Mesenchymal stem cell (in vitro differentiated cells and primary cell): ENCODE results near the gene EGR1.

Experiments
- DNase-seq: peaks from one replicate; pipeline ENCODE4 v3.0.0-alpha.2; 2013
- H2AFZ ChIP-seq: one replicate; pipeline ENCODE4 v1.6.1; 2013; ENCODE audit warnings: low read depth, mild to moderate bottlenecking, control low read depth, inconsistent platforms, low read length, moderate library complexity
- H2AK5ac ChIP-seq: 2 replicates; pipeline ENCODE4 v1.6.1; 2013; ENCODE audit warnings: low read length, moderate library complexity, mild to moderate bottlenecking, inconsistent platforms; ENCODE audit not compliant: severe bottlenecking
- H2BK120ac ChIP-seq: one replicate; pipeline ENCODE4 v1.6.1; 2013; ENCODE audit warnings: low read depth, mild to moderate bottlenecking, inconsistent platforms, low read length, moderate library complexity
- H2BK12ac ChIP-seq, 2 experiments: one replicate each; pipeline ENCODE4 v1.6.1; 2013; ENCODE audit warnings: inconsistent platforms in 2 of 2, low read length in 2 of 2, mild to moderate bottlenecking in 2 of 2, moderate library complexity in 2 of 2, control low read depth in 1 of 2
- H2BK15ac ChIP-seq: one replicate; pipeline ENCODE4 v1.6.1; 2013; ENCODE audit warnings: mild to moderate bottlenecking, low read depth, inconsistent platforms; ENCODE audit not compliant: poor library complexity, severe bottlenecking
- H2BK5ac ChIP-seq: 2 replicates; pipeline ENCODE4 v1.6.1; 2013; ENCODE audit warnings: low read depth, mild to moderate bottlenecking, low read length, control low read depth, inconsistent platforms; ENCODE audit not compliant: poor library complexity, severe bottlenecking
- H3K14ac ChIP-seq, 2 experiments: one replicate each; pipeline ENCODE4 v1.6.1; 2013; ENCODE audit warnings: inconsistent platforms in 2 of 2, low read length in 2 of 2, control low read depth in 1 of 2, mild to moderate bottlenecking in 1 of 2, moderate library complexity in 1 of 2
- H3K18ac ChIP-seq, 2 experiments: one replicate each; pipeline ENCODE4 v1.6.1; 2013; ENCODE audit warnings: inconsistent platforms in 2 of 2, low read length in 2 of 2, control low read depth in 1 of 2, low read depth in 1 of 2, mild to moderate bottlenecking in 1 of 2
- H3K23ac ChIP-seq, 2 experiments: one replicate each; pipeline ENCODE4 v1.6.1; 2013; ENCODE audit warnings: inconsistent platforms in 2 of 2, low read length in 2 of 2, mild to moderate bottlenecking in 2 of 2, moderate library complexity in 2 of 2, control low read depth in 1 of 2
- H3K27ac ChIP-seq: 2 replicates; pipeline ENCODE4 v1.5.1; 2013; ENCODE audit warnings: mild to moderate bottlenecking, moderate library complexity, low read length, control low read depth, inconsistent platforms; ENCODE audit not compliant: poor library complexity, severe bottlenecking
- H3K27me3 ChIP-seq, 2 experiments: 2 replicates each; pipeline versions ENCODE4 v1.6.1 to v1.7.0; 2013; ENCODE audit warnings: low read length in 2 of 2, mild to moderate bottlenecking in 2 of 2, moderate library complexity in 2 of 2, control low read depth in 1 of 2, inconsistent platforms in 1 of 2; ENCODE audit not compliant: control insufficient read depth in 1 of 2, insufficient read depth in 1 of 2
- H3K36me3 ChIP-seq, 2 experiments: 2 replicates each; pipeline versions ENCODE4 v1.6.1 to v1.7.0; 2013; ENCODE audit warnings: low read length in 2 of 2, control low read depth in 1 of 2, inconsistent platforms in 1 of 2, low read depth in 1 of 2, mild to moderate bottlenecking in 1 of 2; ENCODE audit not compliant: insufficient read depth in 2 of 2, control insufficient read depth in 1 of 2
- H3K4ac ChIP-seq, 2 experiments: one replicate each; pipeline ENCODE4 v1.6.1; 2013; ENCODE audit warnings: inconsistent platforms in 2 of 2, low read length in 2 of 2, mild to moderate bottlenecking in 2 of 2, moderate library complexity in 2 of 2, control low read depth in 1 of 2, low read depth in 1 of 2
- H3K4me1 ChIP-seq: 2 replicates; pipeline ENCODE4 v1.6.1; 2013; ENCODE audit warnings: low read depth, low read length, control low read depth; ENCODE audit not compliant: control insufficient read depth, insufficient read depth
- H3K4me2 ChIP-seq: 2 replicates; pipeline ENCODE4 v1.6.1; 2013; ENCODE audit warnings: low read length, mild to moderate bottlenecking, inconsistent platforms; ENCODE audit not compliant: poor library complexity, severe bottlenecking
- H3K4me3 ChIP-seq, 2 experiments: 2 replicates each; pipeline versions ENCODE4 v1.5.1 to v1.7.0; 2013; ENCODE audit warnings: low read length in 2 of 2, mild to moderate bottlenecking in 2 of 2, control low read depth in 1 of 2, low read depth in 1 of 2; ENCODE audit not compliant: insufficient read depth in 1 of 2
- H3K79me1 ChIP-seq: replicated peaks from 2 replicates; pipeline ENCODE4 v1.6.1; 2013; ENCODE audit warnings: mild to moderate bottlenecking, control low read depth, low read length, inconsistent platforms; ENCODE audit not compliant: poor library complexity, severe bottlenecking
- H3K9ac ChIP-seq: 2 replicates; pipeline ENCODE4 v1.7.0; 2013; ENCODE audit warnings: mild to moderate bottlenecking, low read length, moderate library complexity
- H3K9me3 ChIP-seq: 2 replicates; pipeline ENCODE4 v1.7.0; 2013; ENCODE audit warnings: mild to moderate bottlenecking, low read length; ENCODE audit not compliant: control insufficient read depth
- H4K8ac ChIP-seq: one replicate; pipeline ENCODE4 v1.6.1; 2013; ENCODE audit warnings: inconsistent platforms, mild to moderate bottlenecking, low read length, moderate library complexity
- H4K91ac ChIP-seq: one replicate; pipeline ENCODE4 v1.6.1; 2013; ENCODE audit warnings: mild to moderate bottlenecking, low read length, inconsistent platforms
- WGBS: methylation state at CpG from one replicate; pipeline ENCODE4 v1.1.7; 2013; ENCODE audit warnings: mixed read lengths; 5-methylcytosine and 5-hydroxymethylcytosine counted together

The EGR1 gene

DNA sequence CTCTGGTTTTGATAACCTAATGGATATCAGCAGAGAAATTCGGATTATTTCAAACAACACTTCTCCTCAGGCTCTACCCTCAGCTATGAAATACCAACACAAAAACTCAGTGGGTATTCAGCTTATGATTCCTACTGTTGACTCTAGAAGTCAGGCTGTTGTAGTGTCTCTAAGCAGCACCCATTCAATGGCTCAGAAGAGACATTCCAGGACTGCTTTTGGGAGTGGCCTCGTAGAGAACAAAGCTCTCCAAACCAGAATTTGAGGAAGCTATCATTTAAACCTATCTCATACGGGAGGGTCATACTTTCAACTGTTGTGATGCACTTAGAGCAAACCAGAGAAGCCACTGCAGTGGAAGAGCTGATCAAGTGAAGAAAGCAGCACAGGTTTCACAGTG is 43.7 kb downstream of the EGR1 start:
- H3K4me2 ChIP-seq = no peak overlapping the region
- no peak overlapping the region for H4K91ac ChIP-seq
- H3K9ac ChIP-seq = no peak overlapping the region
- no peak overlapping the region for H3K4ac ChIP-seq
- H2BK120ac ChIP-seq = no peak overlapping the region
- H3K9me3 ChIP-seq = no peaks in the 10 kb centered on the region
- no peak overlapping the region for H4K8ac ChIP-seq
- H3K79me1 ChIP-seq = peaks cover 15% of the 10 kb centered on the region
- H3K4me3 ChIP-seq = no peak overlapping the region
- H2AFZ ChIP-seq = no peak overlapping the region
- no peaks in the 10 kb centered on the region for H3K27me3 ChIP-seq
- no peak overlapping the region for H2BK15ac ChIP-seq
- no peak overlapping the region for H2BK12ac ChIP-seq
- H3K27ac ChIP-seq = no peak overlapping the region
- H2AK5ac ChIP-seq = no peak overlapping the region
- peaks cover 30 to 84% of the 10 kb centered on the region in 2 experiments for H3K36me3 ChIP-seq
- no peak overlapping the region for H3K18ac ChIP-seq
- H3K14ac ChIP-seq = no peak overlapping the region
- DNase-seq = no peak
- no peaks in the 10 kb centered on the region for H3K4me1 ChIP-seq
- H2BK5ac ChIP-seq = no peak overlapping the region
- no peak overlapping the region for H3K23ac ChIP-seq
- 92% methylated on average over 2 of the region's 3 CpGs for WGBS

DNA sequence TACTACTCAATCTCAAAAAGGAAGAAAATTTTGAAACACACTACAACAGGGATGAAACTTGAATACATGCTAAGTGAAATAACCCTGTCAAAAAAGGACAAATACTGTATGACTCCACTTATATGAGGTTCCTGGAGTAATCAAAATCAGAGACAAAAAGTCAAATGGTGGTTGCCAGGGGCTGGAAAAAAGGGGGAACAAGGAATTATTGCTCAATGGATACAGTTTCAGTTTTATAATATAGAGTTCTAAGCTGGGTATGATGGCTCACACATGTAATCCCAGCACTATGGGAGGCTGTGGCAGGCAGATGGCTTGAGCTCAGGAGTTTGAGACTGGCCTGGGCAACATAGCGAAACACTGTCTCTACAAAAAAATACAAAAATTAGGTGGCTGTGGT is 48.7 kb downstream of the EGR1 start:
- no peak overlapping the region for H2BK15ac ChIP-seq
- no peak overlapping the region for H4K91ac ChIP-seq
- no peak overlapping the region for H4K8ac ChIP-seq
- no peak overlapping the region for H2BK120ac ChIP-seq
- no peak overlapping the region for H3K14ac ChIP-seq
- H3K23ac ChIP-seq = no peak overlapping the region
- no peak for DNase-seq
- H3K4me3 ChIP-seq = no peak overlapping the region
- peaks cover 28% of the 10 kb centered on the region for H3K79me1 ChIP-seq
- no peaks in the 10 kb centered on the region for H3K4me1 ChIP-seq
- H3K9me3 ChIP-seq = no peaks in the 10 kb centered on the region
- H2BK5ac ChIP-seq = no peak overlapping the region
- WGBS = 100% methylated on average over 1 of the region's 1 CpG
- H2AK5ac ChIP-seq = no peak overlapping the region
- H3K4ac ChIP-seq = no peak overlapping the region
- H2AFZ ChIP-seq = no peak overlapping the region
- H3K4me2 ChIP-seq = no peak overlapping the region
- H3K36me3 ChIP-seq = peaks cover 34 to 94% of the 10 kb centered on the region in 2 experiments
- H3K27ac ChIP-seq = no peak overlapping the region
- no peak overlapping the region for H2BK12ac ChIP-seq
- no peaks in the 10 kb centered on the region for H3K27me3 ChIP-seq
- no peak overlapping the region for H3K18ac ChIP-seq
- H3K9ac ChIP-seq = no peak overlapping the region

GRCh38 chr5:138515556-138516245 is 50.4 kb downstream of the EGR1 start:
- Histone ChIP-seq H3K4ac (no peak overlapping the region), H2AK5ac (no peak overlapping the region), H3K9ac (no peak overlapping the region), H3K9me3 (no peaks in the 10 kb centered on the region), H3K23ac (no peak overlapping the region), H3K27me3 (no peaks in the 10 kb centered on the region), H3K4me2 (no peak overlapping the region), H3K18ac (no peak overlapping the region), H2BK5ac (no peak overlapping the region), H4K8ac (no peak overlapping the region), H2BK120ac (no peak overlapping the region), H2BK15ac (no peak overlapping the region), H3K79me1 (peaks cover 23% of the 10 kb centered on the region), H3K36me3 (peaks cover 31 to 81% of the 10 kb centered on the region in 2 experiments), H3K4me1 (no peaks in the 10 kb centered on the region), H3K4me3 (no peak overlapping the region), H3K14ac (no peak overlapping the region), H3K27ac (no peak overlapping the region), H4K91ac (no peak overlapping the region), H2BK12ac (no peak overlapping the region), H2AFZ (no peak overlapping the region)
- DNase-seq = no peak
- 100% methylated on average over 2 of the region's 3 CpGs for WGBS

- Histone ChIP-seq H3K27ac (no peak overlapping the region), H4K8ac (no peak overlapping the region), H3K14ac (no peak overlapping the region), H2AK5ac (no peak overlapping the region), H3K4me3 (no peak overlapping the region), H3K4me1 (no peaks in the 10 kb centered on the region), H3K23ac (no peak overlapping the region), H3K4me2 (no peak overlapping the region), H3K79me1 (peaks cover 18% of the 10 kb centered on the region), H3K18ac (no peak overlapping the region), H3K9ac (no peak overlapping the region), H3K4ac (no peak overlapping the region), H3K9me3 (no peaks in the 10 kb centered on the region), H3K36me3 (peaks cover 28 to 65% of the 10 kb centered on the region in 2 experiments), H2BK5ac (no peak overlapping the region), H2AFZ (no peak overlapping the region), H4K91ac (no peak overlapping the region), H3K27me3 (no peaks in the 10 kb centered on the region), H2BK120ac (no peak overlapping the region), H2BK15ac (no peak overlapping the region), H2BK12ac (no peak overlapping the region)
- no peak for DNase-seq
- over 99% methylated on average over 4 of the region's 4 CpGs for WGBS
These were observed 52.2 kb downstream of the EGR1 start for GRCh38 chr5:138517437-138517836.
